ENCODE results near the gene DHRS13. TPM values are rescaled to one million over a fixed set of nuclear protein-coding genes. Genes with fewer than 3 reads are reported as not detected.

DHRS13 gene
- total and polyA plus RNA-seq, 10 of the 15 experiments (the other 5 are each of a cell fraction or from before 2014, with no cell fraction given): 0.18 to 55.2 (median 31.3) TPM; not detected in 1

GRCh38 chr17:28854457-28855335, 48.2 kb downstream of the DHRS13 start, which contains the start of gene ERAL1 (continued):
- TF ChIP-seq MLLT1 (IDR thresholded peaks at IDR 0.05) (peak; percentile 60), CBX5 (IDR thresholded peaks at IDR 0.05; ENCODE audit: low read depth) (no peak), TARDBP (IDR thresholded peaks at IDR 0.05; ENCODE audit: borderline replicate concordance) (0 out of 2 replicates have a peak, but pooled peaks have one; percentile 52), ZSCAN29 (IDR thresholded peaks at IDR 0.05) (no peak), TAF1 (IDR thresholded peaks at IDR 0.05; ENCODE audit: borderline replicate concordance, low read depth, low read length) (peak; percentile 91), ATF2 (IDR thresholded peaks at IDR 0.05; ENCODE audit: low read length) (no peak), TCF3 (IDR thresholded peaks at IDR 0.05; ENCODE audit: borderline replicate concordance, insufficient read depth, low read depth, low read length) (0 out of 2 replicates have a peak, but pooled peaks have one; percentile 57), RELB (IDR thresholded peaks at IDR 0.05; ENCODE audit: low read depth) (peak; percentile 100), E2F8 (IDR thresholded peaks at IDR 0.05; ENCODE audit: low read depth, partially characterized antibody) (no peak), BACH1 (IDR thresholded peaks at IDR 0.05; ENCODE audit: borderline replicate concordance) (0 out of 2 replicates have a peak, but pooled peaks have one; percentile 38), CTCF (IDR thresholded peaks at IDR 0.05 in 2 of 3, conservative IDR thresholded peaks at IDR 0.05 in 1 of 3; ENCODE audit: control insufficient read depth in 2 of 3, extremely low read depth in 1 of 3, insufficient read depth in 1 of 3, low read depth in 3 of 3, low read length in 3 of 3) (no peak), POU2F2 (IDR thresholded peaks at IDR 0.05; ENCODE audit: borderline replicate concordance, low read depth, low read length) (peak; percentile 63; the same call in 2 of the 3 replicates), POLR2A (IDR thresholded peaks at IDR 0.05; ENCODE audit: low read depth, low read length) (peak; percentile 95), STAT3 (IDR thresholded peaks at IDR 0.05; ENCODE audit: low read depth, low read length) (no peak), IKZF1 (conservative IDR thresholded peaks at IDR 0.05) (peak; percentile 86), PAX5 (IDR thresholded peaks at IDR 0.05; ENCODE audit: borderline replicate concordance, low read depth, low read length) (no peak), MYB (IDR thresholded peaks at IDR 0.05; ENCODE audit: borderline replicate concordance, low read depth, low read length) (no peak), RCOR1 (conservative IDR thresholded peaks at IDR 0.05; ENCODE audit: low read depth, low read length) (peak; percentile 40; the same call in 1 of the 2 replicates), POLR2AphosphoS5 (IDR thresholded peaks at IDR 0.05; ENCODE audit: low read length) (peak; percentile 86), ATF7 (IDR thresholded peaks at IDR 0.05; ENCODE audit: low read depth) (peak; percentile 71; the same call in 1 of the 2 replicates)

Data from GM12878 (cell line).